Stimulated activated CD8-positive, alpha-beta memory T cell treated with anti-CD3 and anti-CD28 coated beads, Interleukin-2, amount 100 ng/mL, for 1 hour (primary cell): ENCODE data around the gene RPL28.

Experiments used
- DNase-seq, 2 donors: peaks; one replicate each; pipeline ENCODE4 v3.0.0-alpha.2; 2020; ENCODE audit warnings: low read depth in 2 of 2

RPL28 gene

DNA sequence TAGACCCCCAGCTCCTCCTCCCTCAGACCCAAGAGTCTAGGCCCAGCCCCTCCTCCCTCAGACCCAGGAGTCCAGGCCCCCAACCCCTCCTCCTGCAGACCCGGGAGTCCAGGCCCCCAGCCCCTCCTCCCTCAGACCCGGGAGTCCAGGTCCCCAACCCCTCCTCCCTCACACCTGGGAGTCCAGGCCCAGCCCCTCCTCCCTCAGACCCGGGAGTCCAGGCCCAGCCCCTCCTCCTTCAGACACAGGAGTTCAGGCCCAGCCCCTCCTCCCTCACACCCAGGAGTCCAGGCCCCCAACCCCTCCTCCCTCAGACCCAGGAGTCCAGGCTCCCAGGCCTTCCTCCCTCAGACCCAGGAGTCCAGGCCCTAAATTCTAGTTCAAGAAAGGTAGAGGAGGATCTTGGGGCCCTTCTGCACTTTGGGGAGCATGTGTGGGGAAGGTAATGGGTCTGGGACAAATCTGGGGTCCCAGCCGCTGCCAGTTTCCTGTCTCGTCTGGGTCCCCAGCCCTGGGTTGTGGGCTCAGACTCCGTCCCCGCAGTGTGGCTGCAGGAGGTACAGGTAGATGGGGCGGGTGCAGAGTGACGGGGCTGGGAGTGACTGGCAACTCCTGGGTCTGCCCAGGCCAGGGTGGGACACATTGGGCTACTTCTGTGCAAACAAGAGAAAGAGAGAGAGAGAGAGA, 12.3 kb upstream of the RPL28 start:
- no peak for DNase-seq

GRCh38 chr19:55373993-55374757, 11.6 kb upstream of the RPL28 start:
- no peak for DNase-seq

- DNase-seq, result no peak
Measured at GRCh38 chr19:55376241-55376933, 9.3 kb upstream of the RPL28 start, which contains the start of gene TMEM190. TMEM190 (plus strand) TSS chr19:55376826; CDS start chr19:55376854, 28 bp downstream.

DNA sequence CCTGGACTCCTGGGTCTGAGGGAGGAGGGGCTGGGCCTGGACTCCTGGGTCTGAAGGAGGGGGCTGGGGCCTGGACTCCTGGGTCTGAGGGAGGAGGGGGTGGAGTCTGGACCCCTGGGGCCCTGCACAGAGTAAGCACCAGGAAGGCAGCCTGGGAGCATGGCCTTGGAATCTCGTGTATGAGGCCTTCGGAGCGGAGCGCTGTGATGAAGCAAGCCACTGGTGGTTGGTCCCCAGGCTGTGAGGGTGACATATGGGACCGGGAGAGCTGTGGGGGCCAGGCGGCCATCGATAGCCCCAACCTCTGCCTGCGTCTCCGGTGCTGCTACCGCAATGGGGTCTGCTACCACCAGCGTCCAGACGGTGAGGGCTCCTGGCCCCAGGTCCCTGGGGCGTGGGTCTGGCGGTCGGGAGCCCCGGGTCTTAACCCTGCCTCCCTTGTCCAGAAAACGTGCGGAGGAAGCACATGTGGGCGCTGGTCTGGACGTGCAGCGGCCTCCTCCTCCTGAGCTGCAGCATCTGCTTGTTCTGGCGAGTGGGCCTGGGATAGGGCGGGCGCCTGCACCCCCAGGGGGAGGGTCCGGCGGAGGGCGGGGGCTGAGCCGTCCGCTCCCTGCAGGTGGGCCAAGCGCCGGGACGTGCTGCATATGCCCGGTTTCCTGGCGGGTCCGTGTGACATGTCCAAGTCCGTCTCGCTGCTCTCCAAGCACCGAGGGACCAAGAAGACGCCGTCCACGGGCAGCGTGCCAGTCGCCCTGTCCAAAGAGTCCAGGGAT, 8.2 kb upstream of the RPL28 start:
- no peak for DNase-seq

GRCh38 chr19:55379174-55379573, 6.6 kb upstream of the RPL28 start:
- no peak for DNase-seq

DNA sequence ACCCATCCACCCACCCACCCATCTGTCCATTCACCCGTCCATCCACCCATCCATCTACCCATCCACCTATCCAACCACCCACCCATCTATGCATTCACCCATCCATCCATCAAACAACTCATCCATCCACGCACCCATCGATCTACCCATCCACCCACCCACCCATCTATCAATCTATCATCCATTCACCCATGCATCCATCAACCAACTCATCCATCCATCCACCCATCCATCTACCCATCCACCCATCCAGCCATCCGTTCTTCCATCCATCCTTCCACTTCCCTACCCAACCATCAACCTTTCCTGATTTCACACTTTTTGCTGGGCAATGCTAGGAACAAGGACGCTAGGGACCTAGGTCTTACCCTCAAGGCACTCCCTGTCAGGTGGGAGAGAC, 3.7 kb upstream of the RPL28 start:
- no peak for DNase-seq

GRCh38 chr19:55382522-55383054, 3.1 kb upstream of the RPL28 start:
- DNase-seq, result no peak

GRCh38 chr19:55383279-55384130, 2.2 kb upstream of the RPL28 start:
- DNase-seq, result no peak

DNA sequence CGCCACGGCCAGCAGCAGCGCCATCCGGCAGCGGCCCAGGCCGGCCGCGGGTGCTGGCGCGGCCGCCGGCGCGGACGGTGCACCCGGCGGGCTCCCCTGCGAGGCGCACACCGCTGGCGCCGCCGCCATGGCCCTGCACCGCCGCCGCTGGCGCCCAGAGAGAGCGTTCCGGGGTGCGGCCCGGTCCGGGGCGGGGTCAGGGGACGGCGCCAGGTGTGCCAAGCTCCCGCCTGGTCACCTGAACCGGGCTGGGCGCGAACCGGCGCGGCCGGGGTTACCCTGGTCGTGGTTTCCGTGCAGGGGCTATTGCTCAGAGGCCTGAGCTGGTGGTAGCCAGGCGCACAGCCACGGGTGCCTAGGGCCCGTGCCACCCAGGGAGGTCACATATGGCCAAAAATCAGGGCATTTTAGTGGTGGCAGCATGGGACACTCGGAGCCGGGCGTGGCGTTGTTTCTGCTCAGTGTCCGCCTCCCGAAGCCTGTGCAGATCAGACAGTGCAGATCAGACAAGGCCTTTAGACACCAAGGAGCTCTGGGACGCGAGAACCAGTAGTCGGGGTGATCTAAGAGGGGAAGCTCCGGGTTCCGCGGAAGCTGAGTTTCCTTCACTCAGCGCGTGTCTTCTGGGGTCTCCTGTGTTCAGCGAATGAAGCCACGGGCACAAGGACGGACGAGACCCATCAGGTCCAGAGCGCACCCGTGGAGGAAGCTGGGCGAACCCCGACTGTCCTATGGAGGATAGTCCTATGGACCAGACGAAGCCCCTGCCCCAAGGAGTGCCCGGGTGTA, 1.4 kb upstream of the RPL28 start, which contains the start of gene TMEM238:
TMEM238 (minus strand) TSS at position 162 of the 789 bp plus-strand sequence; CDS start at position 129, 33 bp downstream.
- no peak for DNase-seq

DNA sequence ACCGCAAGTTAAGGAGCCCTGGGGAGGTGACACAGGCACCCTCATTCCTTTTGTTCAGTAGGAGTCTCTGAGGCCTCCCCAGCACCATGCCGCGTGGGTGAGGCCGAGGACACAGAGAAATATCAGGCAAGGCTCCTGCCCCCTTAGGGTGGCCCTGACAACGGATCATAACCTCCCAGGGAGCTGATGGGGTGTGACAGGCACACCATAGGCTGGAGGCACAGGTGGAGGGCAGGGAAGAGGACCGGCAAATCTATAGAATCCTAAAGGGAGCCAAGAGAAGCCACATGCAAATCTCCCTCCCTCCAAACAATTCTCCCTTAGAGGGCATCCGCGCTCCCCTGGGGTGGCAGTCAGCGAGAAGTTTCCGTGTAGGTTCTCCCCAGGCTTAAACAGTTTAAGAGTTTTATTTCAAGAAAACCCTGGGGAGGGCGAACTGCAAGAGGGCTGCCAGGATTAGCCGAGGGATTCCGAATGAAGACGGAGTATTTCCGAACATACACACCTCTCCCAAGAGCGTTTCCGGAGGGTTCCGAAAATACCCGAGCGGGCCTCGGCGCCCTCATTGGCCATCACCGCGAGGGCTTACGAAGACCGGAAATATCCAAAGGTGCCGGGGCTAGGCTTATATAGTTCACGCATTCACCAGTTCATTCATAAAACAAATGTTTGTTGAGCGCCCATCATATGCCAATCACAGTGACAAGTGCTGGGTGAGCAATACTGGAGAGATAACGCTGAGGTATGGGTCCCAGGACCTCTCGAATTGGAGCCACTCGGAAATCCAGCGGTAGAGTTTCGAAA, 610 bp upstream of the RPL28 start:
- DNase-seq, result peak; percentile 79 to 84

DNA sequence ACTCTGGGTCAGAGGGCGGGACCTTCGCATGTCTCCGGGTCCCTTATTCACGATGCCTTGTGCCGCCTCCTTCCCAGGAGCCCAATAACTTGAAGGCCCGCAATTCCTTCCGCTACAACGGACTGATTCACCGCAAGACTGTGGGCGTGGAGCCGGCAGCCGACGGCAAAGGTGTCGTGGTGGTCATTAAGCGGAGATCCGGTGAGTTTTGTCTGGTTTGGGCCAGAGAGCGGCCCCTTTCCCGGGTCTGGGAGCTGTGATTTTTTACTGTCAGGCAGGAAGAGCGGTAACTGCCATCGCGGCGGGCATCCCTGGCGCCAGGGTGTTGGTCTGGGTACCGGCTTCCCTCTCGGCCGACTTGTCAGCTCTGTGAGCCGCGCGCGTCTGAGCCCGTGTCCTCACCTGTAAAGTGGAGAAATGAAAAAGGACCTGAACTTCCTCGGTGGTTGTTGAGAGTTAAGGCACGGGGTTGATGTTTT, 800 bp downstream of the RPL28 start:
- DNase-seq, result no peak

DNA sequence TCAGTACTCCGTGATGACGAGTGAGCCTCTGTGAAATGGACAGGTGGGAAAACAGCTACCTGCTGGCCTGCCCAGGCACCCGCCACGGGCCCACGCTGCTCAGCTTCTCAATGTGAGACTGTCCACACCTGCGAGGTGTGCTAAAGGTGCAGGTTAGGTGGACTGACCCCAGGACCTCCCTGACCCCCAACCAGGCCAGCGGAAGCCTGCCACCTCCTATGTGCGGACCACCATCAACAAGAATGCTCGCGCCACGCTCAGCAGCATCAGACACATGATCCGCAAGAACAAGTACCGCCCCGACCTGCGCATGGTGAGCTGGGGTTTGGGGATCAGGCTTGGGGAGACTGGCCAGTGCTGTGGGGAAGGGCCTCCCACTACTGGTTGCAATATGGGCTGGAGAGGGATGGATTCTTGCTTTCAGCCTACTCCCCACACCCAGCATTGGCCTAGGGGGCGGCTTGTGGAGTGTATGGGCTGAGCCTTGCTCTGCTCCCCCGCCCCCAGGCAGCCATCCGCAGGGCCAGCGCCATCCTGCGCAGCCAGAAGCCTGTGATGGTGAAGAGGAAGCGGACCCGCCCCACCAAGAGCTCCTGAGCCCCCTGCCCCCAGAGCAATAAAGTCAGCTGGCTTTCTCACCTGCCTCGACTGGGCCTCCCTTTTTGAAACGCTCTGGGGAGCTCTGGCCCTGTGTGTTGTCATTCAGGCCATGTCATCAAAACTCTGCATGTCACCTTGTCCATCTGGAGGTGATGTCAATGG, 2.2 kb downstream of the RPL28 start:
- no peak for DNase-seq

GRCh38 chr19:55389386-55390317, 3.9 kb downstream of the RPL28 start:
- no peak for DNase-seq

DNA sequence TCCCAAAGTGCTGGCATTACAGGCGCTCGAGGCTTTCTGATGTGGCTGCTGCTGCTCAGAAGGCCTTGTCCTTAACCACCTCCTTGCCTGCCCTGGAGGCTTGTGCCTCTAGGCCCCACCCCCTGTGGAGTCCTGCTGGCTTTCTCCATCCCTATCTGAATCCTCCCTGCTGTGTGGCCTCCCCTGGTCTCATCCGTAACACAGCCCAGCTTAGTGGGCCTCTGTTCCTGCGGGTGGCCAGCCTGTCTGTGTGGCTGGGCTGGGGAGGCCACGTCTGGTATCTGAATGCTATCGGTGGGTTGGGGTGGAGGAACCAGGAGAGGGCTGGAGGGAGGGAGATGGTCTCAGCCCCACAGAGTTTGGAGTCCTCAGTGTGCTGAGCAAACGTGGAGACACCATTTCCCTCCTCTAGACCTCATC, 4.7 kb downstream of the RPL28 start:
- no peak for DNase-seq

DNA sequence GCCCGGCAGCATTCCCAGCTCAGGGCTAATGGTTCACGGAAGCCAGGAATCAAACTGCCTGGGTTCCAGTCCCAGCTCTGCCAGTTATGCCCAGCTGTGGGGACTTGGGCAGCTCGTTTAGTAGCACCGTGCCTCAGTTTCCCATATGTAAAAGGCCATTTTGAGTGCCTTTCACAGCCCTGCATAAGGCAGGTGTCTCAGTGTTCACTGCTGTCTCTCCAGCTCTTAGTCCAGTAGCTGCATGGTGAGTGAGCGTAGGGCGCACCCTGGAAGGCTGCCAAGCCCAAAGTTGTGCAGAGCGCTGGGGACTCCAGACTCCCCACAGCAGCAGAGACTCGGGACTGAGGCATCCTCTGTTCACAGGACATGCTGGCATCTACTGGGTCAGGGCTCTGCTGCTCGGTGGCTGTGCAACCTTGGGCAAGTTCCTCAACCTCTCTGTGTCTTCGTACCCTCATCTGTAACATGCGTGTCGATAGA, 5.5 kb downstream of the RPL28 start:
- DNase-seq, result no peak
